Neural cell (in vitro differentiated cells): ENCODE results near the gene MXD4. TPM values are rescaled to one million over a fixed set of nuclear protein-coding genes. Genes with fewer than 3 reads are reported as not detected.

Experiments
- H2AFZ ChIP-seq: fragments of 200-600, 300-800 bp; sonication (generic), shearing (Covaris generic); 2 replicates; pipeline ENCODE4 v1.6.0; 2014; ENCODE audit warnings: low read depth, mild to moderate bottlenecking, antibody characterized with exemption, low read length, moderate library complexity
- H3F3A ChIP-seq: fragments of 200-600 bp; shearing (Covaris generic); 2 replicates; pipeline ENCODE4 v1.6.1; 2016; ENCODE audit warnings: mild to moderate bottlenecking, moderate library complexity, mixed read lengths, antibody characterized with exemption, low read length; ENCODE audit not compliant: insufficient read depth, poor library complexity, severe bottlenecking
- H3K27ac ChIP-seq: fragments of 200-600, 300-800 bp; sonication (generic), shearing (Covaris generic); 2 replicates; pipeline ENCODE4 v1.5.1; 2014; ENCODE audit warnings: mild to moderate bottlenecking, low read length, moderate library complexity
- H3K27me3 ChIP-seq: fragments of 300-800, 200-600 bp; sonication (generic), shearing (Covaris generic); 2 replicates; pipeline ENCODE4 v1.6.0; 2014; ENCODE audit warnings: mild to moderate bottlenecking, low read depth, low read length, moderate library complexity; ENCODE audit not compliant: insufficient read depth
- H3K36me3 ChIP-seq: fragments of 300-800, 200-600 bp; sonication (generic), shearing (Covaris generic); 2 replicates; pipeline ENCODE4 v1.5.1; 2014; ENCODE audit warnings: mild to moderate bottlenecking, antibody characterized with exemption, low read length, moderate library complexity; ENCODE audit not compliant: insufficient read depth
- H3K4me2 ChIP-seq: fragments of 300-800, 200-600 bp; sonication (generic), shearing (Covaris generic); 2 replicates; pipeline ENCODE4 v1.6.0; 2014; ENCODE audit warnings: mild to moderate bottlenecking, low read length
- H3K4me3 ChIP-seq: fragments of 300-800, 200-600 bp; sonication (generic), shearing (Covaris generic); 2 replicates; pipeline ENCODE4 v1.5.1; 2014; ENCODE audit warnings: mild to moderate bottlenecking, low read length, moderate library complexity
- H3K79me2 ChIP-seq: fragments of 200-600 bp; shearing (Covaris generic); replicated peaks from 2 replicates; pipeline ENCODE4 v1.6.0; 2014; ENCODE audit warnings: mild to moderate bottlenecking, low read length, moderate library complexity; ENCODE audit not compliant: insufficient read depth
- H3K9ac ChIP-seq: fragments of 300-800, 200-600 bp; sonication (generic), shearing (Covaris generic); 2 replicates; pipeline ENCODE4 v1.6.1; 2016; ENCODE audit warnings: mild to moderate bottlenecking, low read length, mixed read lengths
- H3K9me2 ChIP-seq: fragments of 200-600 bp; shearing (Covaris generic); 2 replicates; pipeline ENCODE4 v1.6.1; 2016; ENCODE audit warnings: mild to moderate bottlenecking, low read length, mixed read lengths; ENCODE audit not compliant: insufficient read depth
- H3K9me3 ChIP-seq: fragments of 200-600, 300-800 bp; sonication (generic), shearing (Covaris generic); 2 replicates; pipeline ENCODE4 v1.6.1; 2016; ENCODE audit warnings: mild to moderate bottlenecking, mixed run types, low read length, moderate library complexity, mixed read lengths
- H4K20me1 ChIP-seq: fragments of 200-600 bp; shearing (Covaris generic); 2 replicates; pipeline ENCODE4 v1.6.1; 2016; ENCODE audit warnings: mild to moderate bottlenecking, mixed run types; ENCODE audit not compliant: insufficient read depth
- EP300 ChIP-seq: fragments of 450-650 bp; conservative IDR thresholded peaks from 2 replicates; pipeline ENCODE4 v1.6.1; 2014; ENCODE audit warnings: antibody characterized with exemption, mild to moderate bottlenecking, moderate library complexity; ENCODE audit not compliant: poor library complexity, severe bottlenecking
- EZH2 ChIP-seq: fragments of 200-600, 300-800 bp; shearing (Covaris generic), sonication (generic); IDR thresholded peaks from 2 replicates; pipeline ENCODE4 v1.6.1; 2014; ENCODE audit warnings: antibody characterized with exemption, low read length, borderline replicate concordance, mild to moderate bottlenecking; ENCODE audit not compliant: insufficient read depth, poor library complexity, severe bottlenecking
- MXI1 ChIP-seq: fragments of 450-650 bp; conservative IDR thresholded peaks from 2 replicates; pipeline ENCODE4 v1.6.1; 2014; ENCODE audit warnings: antibody characterized with exemption, mild to moderate bottlenecking; ENCODE audit not compliant: poor library complexity, severe bottlenecking
- POLR2AphosphoS5 ChIP-seq: IDR thresholded peaks from 2 replicates; pipeline ENCODE4 v1.6.1; 2012
- RAD21 ChIP-seq: fragments of 450-650 bp; conservative IDR thresholded peaks from 2 replicates; pipeline ENCODE4 v1.6.1; 2014; ENCODE audit warnings: antibody characterized with exemption, mild to moderate bottlenecking, moderate library complexity
- SMC3 ChIP-seq: fragments of 450-650 bp; conservative IDR thresholded peaks from 2 replicates; pipeline ENCODE4 v1.6.1; 2014; ENCODE audit warnings: antibody characterized with exemption, mild to moderate bottlenecking, moderate library complexity; ENCODE audit not compliant: poor library complexity
- TAF1 ChIP-seq: IDR thresholded peaks from 2 replicates; pipeline ENCODE4 v1.6.1; 2012; ENCODE audit warnings: low read depth
- polyA plus RNA-seq: library from polyadenylated mRNA; depleted of rRNA; stranded (reverse); fragments of >200 nt; gene quantifications from 2 replicates; pipeline ENCODE4 v1.2.3, GENCODE V29; 2014
- TF ChIP-seq, protein P1 (sequence below): fragments of 450-650 bp; IDR thresholded peaks from 2 replicates; pipeline ENCODE4 v1.5.1; 2014; ENCODE audit warnings: antibody characterized with exemption, mild to moderate bottlenecking, moderate library complexity; ENCODE audit not compliant: poor library complexity, severe bottlenecking
- TF ChIP-seq, protein P2 (sequence below): IDR thresholded peaks from 2 replicates; pipeline ENCODE4 v1.6.1; 2012; ENCODE audit warnings: borderline replicate concordance

MXD4 gene
- polyA plus RNA-seq, 1 donor from 2014 or later, result 58.4 TPM

DNA sequence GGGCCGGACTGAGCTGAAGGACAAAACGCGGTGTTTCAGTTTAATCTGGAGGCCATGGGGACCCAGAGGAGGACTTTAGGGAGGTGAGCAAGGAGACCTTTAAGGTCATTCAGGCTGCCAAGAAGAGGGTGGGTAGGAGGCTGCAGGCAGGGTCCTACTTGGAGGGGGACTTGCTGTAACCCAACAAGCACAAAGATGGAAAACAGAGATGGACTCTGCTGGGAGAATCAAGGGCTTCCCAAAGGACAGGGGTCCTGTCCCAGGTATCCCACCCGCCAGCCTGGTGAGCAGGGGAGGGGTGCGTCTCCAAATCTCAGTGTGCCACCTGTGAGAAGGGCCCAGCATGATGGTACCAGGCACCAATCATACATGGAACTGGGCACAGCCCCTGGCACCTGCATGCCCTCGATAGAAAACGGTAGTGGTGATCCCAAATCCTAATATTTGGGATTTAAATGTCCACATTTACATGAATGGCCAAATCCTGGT lies 16.1 kb downstream of the MXD4 start:
- H3K27ac ChIP-seq, result no peak overlapping the region

DNA sequence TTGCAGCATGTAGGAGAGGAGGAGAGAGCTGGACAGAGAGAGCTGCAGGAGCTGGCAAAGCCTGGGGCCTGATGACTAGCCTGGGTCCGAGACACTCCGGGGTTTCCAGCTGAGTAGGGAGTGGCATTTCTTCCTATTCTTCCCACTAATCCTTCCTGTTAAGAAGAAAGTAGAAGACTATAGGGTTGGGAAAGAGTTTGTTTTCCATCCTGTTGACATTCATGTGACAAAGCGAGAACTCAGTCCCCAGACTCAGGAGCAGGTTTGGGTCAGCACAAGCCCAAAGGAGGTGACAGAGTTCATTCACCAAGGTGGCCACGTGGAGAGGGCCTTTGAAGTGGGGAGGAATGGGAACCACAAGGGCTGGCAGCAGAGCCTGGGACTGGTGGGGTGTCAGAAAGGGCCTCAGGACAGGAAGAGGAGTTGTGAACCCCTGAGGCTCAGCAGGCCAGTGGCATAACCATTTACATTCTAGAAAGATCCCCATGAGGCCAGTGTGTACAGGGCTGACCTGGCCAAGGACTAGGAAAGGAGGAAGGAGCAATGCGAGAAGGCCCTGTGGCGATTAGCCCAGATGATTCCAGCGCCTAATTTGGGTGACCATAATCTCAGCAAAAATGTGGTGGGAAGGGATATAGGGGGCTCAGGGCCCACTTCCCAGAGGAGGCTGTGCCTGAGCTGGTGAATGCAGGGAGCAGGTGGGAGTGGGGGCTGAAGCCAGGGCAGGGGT lies 16.7 kb downstream of the MXD4 start:
- no peak overlapping the region for H3K4me3 ChIP-seq
- no peak overlapping the region for H2AFZ ChIP-seq
- no peak overlapping the region for H3K27ac ChIP-seq
- H3F3A ChIP-seq, result no peaks in the 10 kb centered on the region
- no peaks in the 10 kb centered on the region for H3K36me3 ChIP-seq
- no peak overlapping the region for H3K9ac ChIP-seq
- H3K27me3 ChIP-seq, result no peaks in the 10 kb centered on the region
- H4K20me1 ChIP-seq, result no peaks in the 10 kb centered on the region
- no peak overlapping the region for H3K4me2 ChIP-seq
- no peak for TF ChIP-seq TAF1
- TF ChIP-seq MXI1, result no peak
- TF ChIP-seq, protein P1, sequence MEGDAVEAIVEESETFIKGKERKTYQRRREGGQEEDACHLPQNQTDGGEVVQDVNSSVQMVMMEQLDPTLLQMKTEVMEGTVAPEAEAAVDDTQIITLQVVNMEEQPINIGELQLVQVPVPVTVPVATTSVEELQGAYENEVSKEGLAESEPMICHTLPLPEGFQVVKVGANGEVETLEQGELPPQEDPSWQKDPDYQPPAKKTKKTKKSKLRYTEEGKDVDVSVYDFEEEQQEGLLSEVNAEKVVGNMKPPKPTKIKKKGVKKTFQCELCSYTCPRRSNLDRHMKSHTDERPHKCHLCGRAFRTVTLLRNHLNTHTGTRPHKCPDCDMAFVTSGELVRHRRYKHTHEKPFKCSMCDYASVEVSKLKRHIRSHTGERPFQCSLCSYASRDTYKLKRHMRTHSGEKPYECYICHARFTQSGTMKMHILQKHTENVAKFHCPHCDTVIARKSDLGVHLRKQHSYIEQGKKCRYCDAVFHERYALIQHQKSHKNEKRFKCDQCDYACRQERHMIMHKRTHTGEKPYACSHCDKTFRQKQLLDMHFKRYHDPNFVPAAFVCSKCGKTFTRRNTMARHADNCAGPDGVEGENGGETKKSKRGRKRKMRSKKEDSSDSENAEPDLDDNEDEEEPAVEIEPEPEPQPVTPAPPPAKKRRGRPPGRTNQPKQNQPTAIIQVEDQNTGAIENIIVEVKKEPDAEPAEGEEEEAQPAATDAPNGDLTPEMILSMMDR, result no peak
- TF ChIP-seq EZH2, result no peak
- TF ChIP-seq RAD21, result no peak
- no peak for TF ChIP-seq POLR2AphosphoS5
- TF ChIP-seq SMC3, result no peak
- no peak for TF ChIP-seq EP300
- TF ChIP-seq, protein P2, sequence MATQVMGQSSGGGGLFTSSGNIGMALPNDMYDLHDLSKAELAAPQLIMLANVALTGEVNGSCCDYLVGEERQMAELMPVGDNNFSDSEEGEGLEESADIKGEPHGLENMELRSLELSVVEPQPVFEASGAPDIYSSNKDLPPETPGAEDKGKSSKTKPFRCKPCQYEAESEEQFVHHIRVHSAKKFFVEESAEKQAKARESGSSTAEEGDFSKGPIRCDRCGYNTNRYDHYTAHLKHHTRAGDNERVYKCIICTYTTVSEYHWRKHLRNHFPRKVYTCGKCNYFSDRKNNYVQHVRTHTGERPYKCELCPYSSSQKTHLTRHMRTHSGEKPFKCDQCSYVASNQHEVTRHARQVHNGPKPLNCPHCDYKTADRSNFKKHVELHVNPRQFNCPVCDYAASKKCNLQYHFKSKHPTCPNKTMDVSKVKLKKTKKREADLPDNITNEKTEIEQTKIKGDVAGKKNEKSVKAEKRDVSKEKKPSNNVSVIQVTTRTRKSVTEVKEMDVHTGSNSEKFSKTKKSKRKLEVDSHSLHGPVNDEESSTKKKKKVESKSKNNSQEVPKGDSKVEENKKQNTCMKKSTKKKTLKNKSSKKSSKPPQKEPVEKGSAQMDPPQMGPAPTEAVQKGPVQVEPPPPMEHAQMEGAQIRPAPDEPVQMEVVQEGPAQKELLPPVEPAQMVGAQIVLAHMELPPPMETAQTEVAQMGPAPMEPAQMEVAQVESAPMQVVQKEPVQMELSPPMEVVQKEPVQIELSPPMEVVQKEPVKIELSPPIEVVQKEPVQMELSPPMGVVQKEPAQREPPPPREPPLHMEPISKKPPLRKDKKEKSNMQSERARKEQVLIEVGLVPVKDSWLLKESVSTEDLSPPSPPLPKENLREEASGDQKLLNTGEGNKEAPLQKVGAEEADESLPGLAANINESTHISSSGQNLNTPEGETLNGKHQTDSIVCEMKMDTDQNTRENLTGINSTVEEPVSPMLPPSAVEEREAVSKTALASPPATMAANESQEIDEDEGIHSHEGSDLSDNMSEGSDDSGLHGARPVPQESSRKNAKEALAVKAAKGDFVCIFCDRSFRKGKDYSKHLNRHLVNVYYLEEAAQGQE, result no peak
- peaks cover 12% of the 10 kb centered on the region for H3K79me2 ChIP-seq
- H3K9me2 ChIP-seq, result no peaks in the 10 kb centered on the region
- no peaks in the 10 kb centered on the region for H3K9me3 ChIP-seq

More for the DNA sequence above, 16.1 kb downstream of the MXD4 start:
- Histone ChIP-seq H3K9me3 (no peaks in the 10 kb centered on the region), H3K4me3 (no peak overlapping the region), H3K79me2 (peaks cover 6% of the 10 kb centered on the region), H3F3A (no peaks in the 10 kb centered on the region), H3K36me3 (no peaks in the 10 kb centered on the region), H4K20me1 (no peaks in the 10 kb centered on the region), H2AFZ (no peak overlapping the region), H3K27me3 (no peaks in the 10 kb centered on the region), H3K4me2 (no peak overlapping the region), H3K9ac (no peak overlapping the region), H3K9me2 (no peaks in the 10 kb centered on the region)
- TF ChIP-seq MXI1 (no peak), TAF1 (no peak), POLR2AphosphoS5 (no peak), EZH2 (no peak), RAD21 (no peak), SMC3 (no peak)
- TF ChIP-seq, protein P1, result no peak
